ENCODE results near the gene ELP4.

DNA sequence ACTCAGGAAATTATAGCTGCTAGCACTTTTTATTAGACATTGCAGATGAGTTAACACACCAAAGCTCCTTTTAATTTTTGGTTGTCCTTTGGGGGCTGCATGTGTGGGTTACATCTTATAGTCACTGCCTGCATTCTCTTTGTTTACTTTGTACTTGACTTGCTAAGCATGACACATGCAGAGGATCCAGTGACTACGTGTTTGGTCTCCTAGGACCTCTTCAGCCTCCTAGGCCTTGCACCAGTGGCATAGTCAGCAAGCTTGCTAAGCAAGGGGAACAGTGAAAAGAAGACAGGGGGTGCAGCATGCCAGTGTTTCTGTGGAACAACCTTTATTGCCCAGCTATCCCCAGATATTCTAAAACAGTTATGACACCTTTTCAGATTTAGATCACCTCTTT, 193.4 kb downstream of the ELP4 start:
- TF ChIP-seq, protein P1, sequence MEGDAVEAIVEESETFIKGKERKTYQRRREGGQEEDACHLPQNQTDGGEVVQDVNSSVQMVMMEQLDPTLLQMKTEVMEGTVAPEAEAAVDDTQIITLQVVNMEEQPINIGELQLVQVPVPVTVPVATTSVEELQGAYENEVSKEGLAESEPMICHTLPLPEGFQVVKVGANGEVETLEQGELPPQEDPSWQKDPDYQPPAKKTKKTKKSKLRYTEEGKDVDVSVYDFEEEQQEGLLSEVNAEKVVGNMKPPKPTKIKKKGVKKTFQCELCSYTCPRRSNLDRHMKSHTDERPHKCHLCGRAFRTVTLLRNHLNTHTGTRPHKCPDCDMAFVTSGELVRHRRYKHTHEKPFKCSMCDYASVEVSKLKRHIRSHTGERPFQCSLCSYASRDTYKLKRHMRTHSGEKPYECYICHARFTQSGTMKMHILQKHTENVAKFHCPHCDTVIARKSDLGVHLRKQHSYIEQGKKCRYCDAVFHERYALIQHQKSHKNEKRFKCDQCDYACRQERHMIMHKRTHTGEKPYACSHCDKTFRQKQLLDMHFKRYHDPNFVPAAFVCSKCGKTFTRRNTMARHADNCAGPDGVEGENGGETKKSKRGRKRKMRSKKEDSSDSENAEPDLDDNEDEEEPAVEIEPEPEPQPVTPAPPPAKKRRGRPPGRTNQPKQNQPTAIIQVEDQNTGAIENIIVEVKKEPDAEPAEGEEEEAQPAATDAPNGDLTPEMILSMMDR (conservative IDR thresholded peaks at IDR 0.05; ENCODE audit: low read depth in 2 of 2): no peak
- no peak for TF ChIP-seq NANOG (IDR thresholded peaks at IDR 0.05; ENCODE audit: borderline replicate concordance)
- TF ChIP-seq EZH2 (IDR thresholded peaks at IDR 0.05; ENCODE audit: low read depth, unreplicated experiment): no peak
